GM12878 (cell line): ENCODE measurements around the gene COMMD7. TPM values are rescaled to one million over a fixed set of nuclear protein-coding genes. Genes with fewer than 3 reads are reported as not detected.

ENCODE experiments used
- ATAC-seq: fragments of 200-7000 bp; cut with Tn5 transposase; 3 replicates; pipeline ENCODE4 v1.9.1; 2020; ENCODE audit warnings: mild to moderate bottlenecking, moderate library complexity
- BruUV-seq: library from RNA; stranded (reverse); fragments of 400-500 nt; replicated peaks from 2 replicates; lab custom pipeline; 2021; lab: Mats Ljungman, UMichigan
- CTCF ChIA-PET: fragments of 300-600 bp; sonication (Branson Sonifier 250); formaldehyde crosslinking; extraction: SDS; loops from one replicate; lab custom pipeline; 2021; ENCODE audit warnings: inconsistent platforms; lab: Yijun Ruan, JAX
- POLR2A ChIA-PET: fragments of 350-600 bp; formaldehyde crosslinking; extraction: SDS; loops from one replicate; lab custom pipeline; 2021; ENCODE audit warnings: inconsistent platforms; lab: Charles Lee
- RAD21 ChIA-PET: fragments of 300-600 bp; sonication (Branson Sonifier 250); formaldehyde crosslinking; loops from one replicate; lab custom pipeline; 2023; ENCODE audit warnings: antibody characterized with exemption; ENCODE audit not compliant: unreplicated experiment; lab: Charles Lee
- SMC1A ChIA-PET: fragments of 300-600 bp; sonication (Branson Sonifier 250); formaldehyde crosslinking; loops from one replicate; lab custom pipeline; 2023; ENCODE audit not compliant: unreplicated experiment, uncharacterized antibody; lab: Charles Lee
- DNase-seq: peaks from one replicate; pipeline ENCODE4 v3.0.0-alpha.2; 2011; ENCODE audit warnings: low read depth, low spot score
- FAIRE-seq: peaks from 3 replicates; lab custom pipeline; 2011; peaks lifted over from hg19 to GRCh38; lab: Jason Lieb, UNC
- H2AFZ ChIP-seq: 2 replicates; pipeline ENCODE4 v1.6.0; 2011; ENCODE audit warnings: low read depth, low read length, control low read depth; ENCODE audit not compliant: control insufficient read depth
- H3K27ac ChIP-seq: 2 replicates; pipeline ENCODE4 v1.5.1; 2011; ENCODE audit warnings: control low read depth; ENCODE audit not compliant: control insufficient read depth, insufficient read depth
- H3K27me3 ChIP-seq, 2 experiments: replicated peaks in 1 of 2; 2 replicates each; pipeline versions ENCODE4 v1.6.0 to v1.6.1; 2011; ENCODE audit warnings: low read length in 1 of 2; ENCODE audit not compliant: control insufficient read depth in 2 of 2, insufficient read depth in 2 of 2
- H3K36me3 ChIP-seq, 2 experiments: 2 replicates each; pipeline ENCODE4 v1.5.1; 2011; ENCODE audit warnings: low read length in 1 of 2; ENCODE audit not compliant: control insufficient read depth in 2 of 2, insufficient read depth in 2 of 2
- H3K4me1 ChIP-seq: 2 replicates; pipeline ENCODE4 v1.6.1; 2011; ENCODE audit warnings: mild to moderate bottlenecking, low read length, moderate library complexity, mixed read lengths; ENCODE audit not compliant: control insufficient read depth, insufficient read depth
- H3K4me2 ChIP-seq: 2 replicates; pipeline ENCODE4 v1.6.0; 2011; ENCODE audit warnings: control low read depth; ENCODE audit not compliant: control insufficient read depth, insufficient read depth
- H3K4me3 ChIP-seq: fragments of 200-600 bp; sonication (generic); 2 replicates; pipeline ENCODE4 v1.5.1; 2016
- H3K79me2 ChIP-seq: 2 replicates; pipeline ENCODE4 v1.6.0; 2011; ENCODE audit warnings: low read length; ENCODE audit not compliant: control insufficient read depth, insufficient read depth
- H3K9ac ChIP-seq: 2 replicates; pipeline ENCODE4 v1.8.0; 2011; ENCODE audit warnings: low read length, control low read depth, mixed read lengths; ENCODE audit not compliant: control insufficient read depth, insufficient read depth
- H3K9me3 ChIP-seq: replicated peaks from 3 replicates; pipeline ENCODE4 v1.5.1; 2011; ENCODE audit warnings: mild to moderate bottlenecking, low read length; ENCODE audit not compliant: control insufficient read depth, insufficient read depth
- H4K20me1 ChIP-seq: 2 replicates; pipeline ENCODE4 v1.6.0; 2011; ENCODE audit not compliant: control insufficient read depth, insufficient read depth
- SUZ12 ChIP-seq: fragments of 200-600 bp; sonication (generic); IDR thresholded peaks from one replicate; pipeline ENCODE4 v1.6.1; 2018; ENCODE audit warnings: antibody characterized with exemption, mild to moderate bottlenecking; ENCODE audit not compliant: unreplicated experiment
- USF2 ChIP-seq: IDR thresholded peaks from 2 replicates; pipeline ENCODE4 v1.6.1; 2011; ENCODE audit warnings: low read depth, low read length, improper control_type of control experiment, borderline replicate concordance
- WGBS: methylation state at CpG from one replicate; pipeline ENCODE4 v1.1.6; 2016; ENCODE audit warnings: low lambda C conversion rate; ENCODE audit not compliant: insufficient replicate concordance, insufficient coverage; ENCODE audit errors: missing lambda C conversion rate; 5-methylcytosine and 5-hydroxymethylcytosine counted together
- in situ Hi-C: fragments of 300-500 bp; cut with MboI; formaldehyde crosslinking; loops from 9 replicates; pipeline ENCODE4 v1.14.3; 2018; ENCODE audit warnings: mixed read lengths
- intact Hi-C: fragments of 100-400 bp; cut with micrococcal nuclease; formaldehyde crosslinking; loops from one replicate; pipeline ENCODE4 v1.14.2; 2022; ENCODE audit not compliant: unreplicated experiment
- polyA plus RNA-seq, 11 experiments: library from polyadenylated mRNA; depleted of rRNA in 4 of 11; unstranded in 6 of 11; stranded (reverse) in 5 of 11; fragments of >200 nt; fragmentation: Nextera tagmentation in 4 of 11; fragmentation: Illumina TruSeq in 1 of 11; extraction: Ambion mirVana in 4 of 11; extraction: Trizol in 1 of 11; gene quantifications; 1 replicate in 1 of 11; 2 replicates in 10 of 11; pipeline versions ENCODE4 v1.2.1 to v1.2.3, GENCODE V29; 2011 to 2016; ENCODE audit warnings: inconsistent platforms in 2 of 11, missing spikeins in 2 of 11, low read depth in 1 of 11
- total RNA-seq, 4 experiments: library from RNA; depleted of rRNA in 3 of 4; stranded (reverse); fragments of >200 nt in 3 of 4; fragmentation: Illumina TruSeq in 1 of 4; extraction: Trizol in 1 of 4; gene quantifications; 2 replicates each; pipeline versions ENCODE4 v1.2.1 to v1.2.3, GENCODE V29; 2013 to 2021
- TF ChIP-seq, protein P1 (sequence below): fragments of 450-650 bp; formaldehyde crosslinking; IDR thresholded peaks from 2 replicates; pipeline ENCODE4 v1.5.0; 2022; ENCODE audit warnings: mild to moderate bottlenecking, missing genetic modification characterization

COMMD7 gene
- total and polyA plus RNA-seq, 10 of the 15 experiments (the other 5 are each of a cell fraction or from before 2014, with no cell fraction given) = 9.1 to 61.0 (median 27.7) TPM

- ATAC-seq = peak; percentile 41
- SMC1A ChIA-PET = interaction anchor here (1.6 to 2.1 kb wide), 2 partner anchors 57 to 89 kb away, joined by 7 read pairs; partner anchors contain the start of genes C20orf203 and MAPRE1
- no peak for DNase-seq
- H3K4me1 ChIP-seq = peaks cover 8% of the 10 kb centered on the region
- peak overlapping the region; percentile 71 for H2AFZ ChIP-seq
- in situ Hi-C loops = no loop called here
- H3K36me3 ChIP-seq = no peaks in the 10 kb centered on the region
- BruUV-seq = no TSS peak
- POLR2A ChIA-PET = no interaction called here
- peak overlapping the region; percentile 76 for H3K4me3 ChIP-seq
- no peaks in the 10 kb centered on the region for H4K20me1 ChIP-seq
- no peaks in the 10 kb centered on the region for H3K9me3 ChIP-seq
- intact Hi-C loops = no loop called here
- CTCF ChIA-PET = interaction anchor here (1.0 to 3.3 kb wide), 4 partner anchors 15 to 112 kb away, joined by 3 to 15 read pairs (median 5); partner anchors contain the start of gene C20orf203
- no peak for FAIRE-seq
- WGBS = 21% methylated on average over 35 of the region's 40 CpGs
- H3K27me3 ChIP-seq = no peaks in the 10 kb centered on the region; a peak in 2 of 4 replicates
- H3K9ac ChIP-seq = no peak overlapping the region
- no peaks in the 10 kb centered on the region for H3K79me2 ChIP-seq
- H3K27ac ChIP-seq = no peak overlapping the region
- peak; percentile 54 for TF ChIP-seq SUZ12
- TF ChIP-seq USF2 = no peak
- TF ChIP-seq, protein P1, sequence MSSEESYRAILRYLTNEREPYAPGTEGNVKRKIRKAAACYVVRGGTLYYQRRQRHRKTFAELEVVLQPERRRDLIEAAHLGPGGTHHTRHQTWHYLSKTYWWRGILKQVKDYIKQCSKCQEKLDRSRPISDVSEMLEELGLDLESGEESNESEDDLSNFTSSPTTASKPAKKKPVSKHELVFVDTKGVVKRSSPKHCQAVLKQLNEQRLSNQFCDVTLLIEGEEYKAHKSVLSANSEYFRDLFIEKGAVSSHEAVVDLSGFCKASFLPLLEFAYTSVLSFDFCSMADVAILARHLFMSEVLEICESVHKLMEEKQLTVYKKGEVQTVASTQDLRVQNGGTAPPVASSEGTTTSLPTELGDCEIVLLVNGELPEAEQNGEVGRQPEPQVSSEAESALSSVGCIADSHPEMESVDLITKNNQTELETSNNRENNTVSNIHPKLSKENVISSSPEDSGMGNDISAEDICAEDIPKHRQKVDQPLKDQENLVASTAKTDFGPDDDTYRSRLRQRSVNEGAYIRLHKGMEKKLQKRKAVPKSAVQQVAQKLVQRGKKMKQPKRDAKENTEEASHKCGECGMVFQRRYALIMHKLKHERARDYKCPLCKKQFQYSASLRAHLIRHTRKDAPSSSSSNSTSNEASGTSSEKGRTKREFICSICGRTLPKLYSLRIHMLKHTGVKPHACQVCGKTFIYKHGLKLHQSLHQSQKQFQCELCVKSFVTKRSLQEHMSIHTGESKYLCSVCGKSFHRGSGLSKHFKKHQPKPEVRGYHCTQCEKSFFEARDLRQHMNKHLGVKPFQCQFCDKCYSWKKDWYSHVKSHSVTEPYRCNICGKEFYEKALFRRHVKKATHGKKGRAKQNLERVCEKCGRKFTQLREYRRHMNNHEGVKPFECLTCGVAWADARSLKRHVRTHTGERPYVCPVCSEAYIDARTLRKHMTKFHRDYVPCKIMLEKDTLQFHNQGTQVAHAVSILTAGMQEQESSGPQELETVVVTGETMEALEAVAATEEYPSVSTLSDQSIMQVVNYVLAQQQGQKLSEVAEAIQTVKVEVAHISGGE (CRISPR knock-in tag) = no peak
- peak overlapping the region; percentile 96 for H3K4me2 ChIP-seq
- RAD21 ChIA-PET = no interaction called here
Measured at GRCh38 chr20:32763202-32764004, 20.1 kb upstream of the COMMD7 start.
